PC-3 (cell line): ENCODE measurements around the gene GHITM.

Experiments used
- CTCF ChIP-seq: fragments of 300-600 bp; sonication (generic); conservative IDR thresholded peaks from 2 replicates; pipeline ENCODE4 v1.5.1; 2017; ENCODE audit warnings: antibody characterized with exemption, low read depth, mild to moderate bottlenecking, low read length
- EZH2 ChIP-seq: fragments of 300-600 bp; sonication (generic); IDR thresholded peaks from one replicate; pipeline ENCODE4 v1.6.1; 2017; ENCODE audit warnings: antibody characterized with exemption, mild to moderate bottlenecking, low read length; ENCODE audit not compliant: unreplicated experiment
- EZH2phosphoT487 ChIP-seq: fragments of 300-600 bp; sonication (generic); IDR thresholded peaks from 2 replicates; pipeline ENCODE4 v1.6.1; 2018; ENCODE audit warnings: mild to moderate bottlenecking, antibody characterized with exemption, low read length, borderline replicate concordance

- TF ChIP-seq EZH2phosphoT487 (no peak), CTCF (no peak), EZH2 (no peak)
These were observed 54.0 kb downstream of the GHITM start for GRCh38 chr10:84193327-84193726.
